HG03378 (cell line): ENCODE data around the gene MST1.

Experiments
- ATAC-seq: cut with Tn5 transposase; IDR thresholded peaks from one replicate; pipeline ENCODE4 v1.9.1; 2021; ENCODE audit warnings: mild to moderate bottlenecking, moderate library complexity; ENCODE audit not compliant: unreplicated experiment

The MST1 gene

DNA sequence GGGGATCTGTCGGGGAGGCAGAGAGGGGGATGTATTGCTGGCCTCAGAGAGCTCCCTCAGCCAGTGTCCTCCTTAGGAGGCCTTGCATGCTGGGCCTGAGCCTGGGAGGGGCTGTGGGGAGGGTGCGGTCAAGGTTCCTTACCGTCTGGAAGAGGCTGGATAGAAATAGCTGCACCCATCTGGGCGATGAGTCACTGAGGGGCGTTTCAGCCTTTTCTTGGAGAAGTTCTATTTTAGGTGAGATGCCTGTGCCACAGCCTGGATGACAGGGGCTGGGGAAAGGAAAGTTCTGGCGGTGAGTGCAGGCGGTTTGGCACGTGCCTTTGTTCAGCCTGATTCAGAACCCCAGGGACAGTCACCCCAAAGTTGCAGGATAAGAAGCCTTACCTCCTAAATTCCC is 50.8 kb downstream of the MST1 start:
- ATAC-seq, result no peak

DNA sequence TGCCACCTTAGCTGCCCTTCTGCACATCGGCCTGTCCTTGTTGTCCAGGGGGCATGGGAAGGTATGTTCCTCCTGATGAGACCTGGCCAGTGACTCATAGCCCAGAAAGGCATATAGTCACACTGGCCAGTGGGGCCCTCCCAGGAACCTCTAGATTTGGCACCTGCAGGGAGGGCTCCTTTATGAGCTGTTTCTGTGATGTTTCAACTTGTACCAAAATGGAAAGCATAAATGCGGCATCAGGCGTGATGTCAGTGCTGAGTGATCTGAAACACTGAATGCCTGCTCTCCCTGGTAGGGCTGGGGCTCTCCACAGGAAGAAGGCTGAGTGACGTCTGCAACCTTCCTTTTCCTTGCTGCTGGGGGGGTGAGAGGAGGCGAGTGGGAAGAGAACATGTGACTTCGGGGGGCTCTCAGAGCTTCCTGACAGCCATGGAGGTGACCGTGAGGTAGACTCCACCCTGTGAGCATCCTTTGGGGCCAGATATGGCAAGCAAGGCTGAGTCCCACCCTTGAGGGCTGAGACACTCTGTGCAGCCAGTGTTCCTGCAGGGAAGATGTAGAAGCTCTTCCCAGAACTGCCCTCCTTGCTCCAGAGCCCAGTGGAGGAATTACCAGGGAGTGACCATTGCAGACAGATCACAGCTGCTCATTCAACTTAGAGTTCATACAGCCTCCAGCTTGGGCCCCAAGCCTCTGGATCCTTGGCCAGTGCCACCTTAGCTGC is 52.2 kb downstream of the MST1 start:
- no peak for ATAC-seq

DNA sequence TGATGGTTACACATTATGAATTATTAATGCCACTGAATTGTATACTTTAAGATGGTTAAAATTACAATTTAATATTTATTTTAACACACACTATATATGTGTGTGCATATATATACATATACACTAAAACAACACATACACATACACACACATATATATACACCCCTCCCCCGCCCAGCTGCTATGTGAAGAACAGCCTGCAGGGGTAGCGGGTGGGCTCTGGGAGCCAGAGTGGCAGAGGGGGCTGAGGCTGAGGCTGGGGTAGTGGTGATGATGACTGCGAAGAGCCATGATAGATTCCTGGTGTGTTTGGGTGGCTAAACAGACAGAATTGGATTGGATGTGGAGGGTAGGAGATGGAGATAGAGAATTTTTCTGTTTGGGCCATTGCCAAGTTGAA is 54.5 kb downstream of the MST1 start:
- no peak for ATAC-seq
